SK-N-MC (cell line): ENCODE measurements around the gene SCART1.

Experiments
- EZH2 ChIP-seq: fragments of 200-600 bp; sonication (generic); IDR thresholded peaks from one replicate; pipeline ENCODE4 v1.6.1; 2017; ENCODE audit warnings: antibody characterized with exemption
- FOXP2 ChIP-seq: optimal IDR thresholded peaks from 2 replicates; pipeline ENCODE3; 2011; ENCODE audit warnings: mild to moderate bottlenecking, moderate library complexity; ENCODE audit not compliant: insufficient read depth; ENCODE audit errors: extremely low read length, control extremely low read depth
- POLR2AphosphoS5 ChIP-seq: IDR thresholded peaks from 2 replicates; pipeline ENCODE4 v1.6.1; 2012; ENCODE audit warnings: mild to moderate bottlenecking, low read depth, low read length, borderline replicate concordance

DNA sequence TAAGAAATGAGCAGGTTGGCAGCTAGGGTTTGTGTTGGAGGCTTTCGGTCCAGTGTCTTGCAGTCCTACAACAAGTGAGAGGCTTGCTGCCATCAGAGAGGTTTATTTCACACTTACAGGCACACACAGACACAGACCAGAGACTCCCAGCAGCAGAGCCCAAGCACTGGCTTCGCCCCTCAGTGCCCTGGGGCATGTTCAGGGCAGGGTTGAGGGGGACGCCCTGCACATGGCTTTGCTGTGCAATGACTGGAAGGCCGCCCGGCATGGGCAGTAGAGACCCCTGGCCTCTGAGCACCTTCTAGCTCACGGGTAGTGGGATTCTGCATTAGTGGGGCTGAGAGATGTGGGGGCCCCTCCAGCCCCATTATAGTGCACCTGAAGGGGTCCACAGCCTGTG, 33.2 kb upstream of the SCART1 start:
- TF ChIP-seq POLR2AphosphoS5 (no peak), EZH2 (no peak), FOXP2 (no peak)
